Fibroblast of lung (primary cell): ENCODE measurements around the gene SIK3. TPM values are rescaled to one million over a fixed set of nuclear protein-coding genes. Genes with fewer than 3 reads are reported as not detected.

Source experiments
- DNase-seq, 2 donors: peaks; one replicate each; pipeline versions ENCODE4 v3.0.0 to v3.0.0-alpha.2; 2010; ENCODE audit warnings: low read depth in 2 of 2
- H2AFZ ChIP-seq: 2 replicates; pipeline ENCODE4 v1.5.1; 2012; ENCODE audit warnings: low read length, control low read depth, inconsistent platforms
- H3K27ac ChIP-seq: 2 replicates; pipeline ENCODE4 v1.5.1; 2011; ENCODE audit warnings: low read length, control low read depth; ENCODE audit not compliant: insufficient read depth
- H3K27me3 ChIP-seq: 2 replicates; pipeline ENCODE4 v1.5.1; 2011; ENCODE audit warnings: mild to moderate bottlenecking, low read length; ENCODE audit not compliant: control insufficient read depth, insufficient read depth
- H3K36me3 ChIP-seq: 2 replicates; pipeline ENCODE4 v1.5.1; 2011; ENCODE audit warnings: low read length; ENCODE audit not compliant: control insufficient read depth, insufficient read depth
- H3K4me1 ChIP-seq: 2 replicates; pipeline ENCODE4 v1.5.1; 2011; ENCODE audit warnings: low read length; ENCODE audit not compliant: control insufficient read depth, insufficient read depth; ENCODE audit errors: extremely low read depth
- H3K4me2 ChIP-seq: 2 replicates; pipeline ENCODE4 v1.5.1; 2011; ENCODE audit warnings: low read length, control low read depth; ENCODE audit not compliant: insufficient read depth; ENCODE audit errors: extremely low read depth
- H3K4me3 ChIP-seq, 4 experiments: fragments of 200-600 bp in 1 of 4; sonication (generic) in 1 of 4; replicated peaks in 1 of 4; 2 replicates each; pipeline ENCODE4 v1.5.1; 2011 to 2016; ENCODE audit warnings: low read length in 4 of 4, low read depth in 3 of 4, mild to moderate bottlenecking in 3 of 4, control low read depth in 2 of 4, inconsistent platforms in 1 of 4, mixed read lengths in 1 of 4; ENCODE audit not compliant: insufficient read depth in 1 of 4; ENCODE audit errors: control extremely low read depth in 1 of 4
- H3K79me2 ChIP-seq: 2 replicates; pipeline ENCODE4 v1.5.1; 2012; ENCODE audit warnings: mild to moderate bottlenecking, low read length, inconsistent platforms; ENCODE audit not compliant: control insufficient read depth, insufficient read depth
- H3K9ac ChIP-seq: 2 replicates; pipeline ENCODE4 v1.5.1; 2011; ENCODE audit warnings: mild to moderate bottlenecking, low read length, control low read depth; ENCODE audit not compliant: insufficient read depth
- H3K9me3 ChIP-seq: 2 replicates; pipeline ENCODE4 v1.5.1; 2012; ENCODE audit warnings: low read depth, low read length; ENCODE audit not compliant: control insufficient read depth, insufficient read depth
- H4K20me1 ChIP-seq: 2 replicates; pipeline ENCODE4 v1.5.1; 2011; ENCODE audit warnings: low read length; ENCODE audit not compliant: control insufficient read depth, insufficient read depth; ENCODE audit errors: extremely low read depth
- CTCF ChIP-seq, 2 donors: IDR thresholded peaks in 1 of 2; conservative IDR thresholded peaks in 1 of 2; 1 replicate in 1 of 2; 2 replicates in 1 of 2; pipeline ENCODE4 v1.5.1; 2011 to 2012; ENCODE audit warnings: low read length in 2 of 2, control low read depth in 1 of 2, inconsistent platforms in 1 of 2, low read depth in 1 of 2, mild to moderate bottlenecking in 1 of 2
- EZH2 ChIP-seq: IDR thresholded peaks from 2 replicates; pipeline ENCODE4 v1.5.1; 2012; ENCODE audit warnings: low read length, control low read depth, mild to moderate bottlenecking; ENCODE audit errors: missing control alignments
- polyA plus RNA-seq, 2 donors: library from polyadenylated mRNA; depleted of rRNA in 1 of 2; stranded (reverse) in 1 of 2; unstranded in 1 of 2; fragments of >200 nt; gene quantifications; 2 replicates each; pipeline ENCODE4 v1.2.1, GENCODE V29; 2011 to 2012; ENCODE audit warnings: missing spikeins in 1 of 2
- total RNA-seq: library from RNA; depleted of rRNA; stranded (reverse); fragments of >200 nt; gene quantifications from 2 replicates; pipeline ENCODE4 v1.2.1, GENCODE V29; 2014

The SIK3 gene
- total and polyA plus RNA-seq, 2 donors (not counting 1 experiment from before 2014, with no cell fraction given): 7.1 to 22.8 TPM

DNA sequence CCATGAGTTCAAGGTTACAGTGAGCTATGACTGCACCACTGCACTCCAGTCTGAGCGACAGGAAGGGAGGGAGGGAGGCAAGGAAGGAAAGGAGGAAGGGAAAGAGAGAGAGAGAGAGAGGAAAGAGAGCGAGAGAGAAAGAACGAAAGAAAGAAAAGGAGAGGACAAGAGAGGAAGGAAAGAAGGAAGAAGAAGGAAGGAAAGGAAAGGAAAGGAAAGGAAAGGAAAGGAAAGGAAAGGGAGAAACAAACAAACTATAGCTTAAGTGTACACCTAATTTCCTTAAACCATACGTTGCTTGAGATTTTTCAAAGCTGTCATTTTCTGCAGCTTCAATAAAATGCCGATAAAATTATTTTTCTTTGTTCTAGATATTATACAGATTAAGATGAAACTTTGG, 180.6 kb downstream of the SIK3 start:
- H3K4me3 ChIP-seq: no peak overlapping the region
- H3K79me2 ChIP-seq: no peaks in the 10 kb centered on the region
- peaks cover 4% of the 10 kb centered on the region for H3K4me1 ChIP-seq

DNA sequence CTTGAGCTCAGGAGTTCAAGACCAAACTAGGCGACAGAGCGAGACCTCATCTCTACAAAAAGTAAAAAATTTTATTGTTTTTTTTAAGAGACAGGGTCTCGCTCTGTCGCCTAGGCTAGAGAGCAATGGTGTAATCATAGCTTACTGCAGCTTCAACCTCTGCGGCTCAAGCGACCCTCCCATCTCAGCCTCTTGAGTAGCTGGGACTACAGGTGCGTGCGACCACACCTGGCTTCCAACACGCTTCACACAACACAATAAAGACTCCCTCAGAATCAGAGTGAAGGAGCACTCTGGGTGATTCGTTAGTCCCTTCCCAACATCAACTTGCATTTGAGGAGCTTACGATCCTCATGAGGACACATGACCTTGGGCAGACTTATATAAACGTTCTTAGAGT, 181.3 kb downstream of the SIK3 start:
- no peak for DNase-seq
- no peak overlapping the region for H3K27ac ChIP-seq
- H3K4me2 ChIP-seq: no peak overlapping the region
- no peaks in the 10 kb centered on the region for H3K9me3 ChIP-seq
- no peaks in the 10 kb centered on the region for H3K36me3 ChIP-seq
- H4K20me1 ChIP-seq: no peaks in the 10 kb centered on the region
- H3K9ac ChIP-seq: no peak overlapping the region
- H3K79me2 ChIP-seq: no peaks in the 10 kb centered on the region
- H3K4me1 ChIP-seq: peaks cover 6% of the 10 kb centered on the region
- no peaks in the 10 kb centered on the region for H3K27me3 ChIP-seq
- H2AFZ ChIP-seq: no peak overlapping the region
- no peak overlapping the region for H3K4me3 ChIP-seq
- TF ChIP-seq EZH2: no peak
- no peak for TF ChIP-seq CTCF (conservative IDR thresholded peaks at IDR 0.05 in 1 of 2, IDR thresholded peaks at IDR 0.05 in 1 of 2; ENCODE audit: low read depth in 1 of 2, low read length in 2 of 2)

More for the DNA sequence above, 180.6 kb downstream of the SIK3 start:
- H2AFZ ChIP-seq: no peak overlapping the region
- H3K27ac ChIP-seq: no peak overlapping the region
- TF ChIP-seq EZH2: no peak
- TF ChIP-seq CTCF (conservative IDR thresholded peaks at IDR 0.05 in 1 of 2, IDR thresholded peaks at IDR 0.05 in 1 of 2; ENCODE audit: low read depth in 1 of 2, low read length in 2 of 2): no peak
- DNase-seq: no peak
- H3K9me3 ChIP-seq: no peaks in the 10 kb centered on the region
- H3K27me3 ChIP-seq: no peaks in the 10 kb centered on the region
- no peak overlapping the region for H3K4me2 ChIP-seq
- H4K20me1 ChIP-seq: no peaks in the 10 kb centered on the region
- no peaks in the 10 kb centered on the region for H3K36me3 ChIP-seq
- no peak overlapping the region for H3K9ac ChIP-seq

DNA sequence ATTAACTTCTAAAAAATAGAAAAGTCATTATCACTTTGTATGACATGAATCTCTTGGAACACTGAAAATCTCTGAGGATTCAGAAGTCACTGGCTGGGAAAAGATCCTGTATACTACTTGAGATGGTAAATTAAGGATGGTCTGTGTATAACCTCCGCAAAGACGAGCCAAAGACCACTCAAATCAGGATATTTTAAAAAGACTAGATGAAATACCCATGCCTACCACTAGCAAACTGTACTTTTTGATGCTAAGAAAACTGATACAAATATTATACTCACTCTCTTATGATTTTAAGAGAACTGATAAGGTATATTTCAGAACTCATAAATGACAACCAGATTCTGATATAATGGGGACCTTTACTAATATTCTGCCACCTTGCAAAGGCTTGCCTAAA, 182.2 kb downstream of the SIK3 start:
- no peak for TF ChIP-seq CTCF (conservative IDR thresholded peaks at IDR 0.05 in 1 of 2, IDR thresholded peaks at IDR 0.05 in 1 of 2; ENCODE audit: low read depth in 1 of 2, low read length in 2 of 2)
- no peak for TF ChIP-seq EZH2
- no peak overlapping the region for H2AFZ ChIP-seq
- no peak overlapping the region for H3K27ac ChIP-seq
- no peak overlapping the region for H3K9ac ChIP-seq
- H4K20me1 ChIP-seq: no peaks in the 10 kb centered on the region
- H3K4me3 ChIP-seq: no peak overlapping the region
- H3K4me1 ChIP-seq: peaks cover 6% of the 10 kb centered on the region
- H3K79me2 ChIP-seq: no peaks in the 10 kb centered on the region
- H3K9me3 ChIP-seq: no peaks in the 10 kb centered on the region
- H3K4me2 ChIP-seq: no peak overlapping the region
- no peak for DNase-seq
- no peaks in the 10 kb centered on the region for H3K27me3 ChIP-seq
- H3K36me3 ChIP-seq: no peaks in the 10 kb centered on the region
